LNCAP (cell line): ENCODE data around the gene R3HDML.

Source experiments
- TF ChIP-seq, protein P1 (sequence below): fragments of 450-650 bp; IDR thresholded peaks from 2 replicates; pipeline ENCODE4 v1.5.1; 2017; ENCODE audit warnings: mild to moderate bottlenecking

The R3HDML gene

DNA sequence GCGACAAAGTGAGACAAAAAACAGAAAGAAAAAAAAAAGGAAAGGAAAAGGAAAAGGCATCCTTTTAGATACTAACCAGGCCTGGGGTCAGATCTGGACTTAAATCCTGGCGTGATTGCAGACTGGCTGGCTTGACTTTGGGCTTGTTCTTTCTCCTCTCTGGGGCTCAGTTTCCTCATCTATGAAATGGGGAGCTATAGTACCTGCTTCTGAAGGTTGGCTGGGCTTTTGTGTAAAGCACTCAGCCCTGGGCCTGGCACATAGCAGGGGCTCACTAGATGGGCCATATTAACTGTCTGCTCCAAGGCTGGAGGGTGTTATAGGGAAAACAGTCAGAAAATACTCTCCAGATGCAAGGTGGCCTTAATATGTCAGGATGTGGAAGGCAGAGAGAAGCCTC lies 1.2 kb upstream of the R3HDML start:
- TF ChIP-seq, protein P1, sequence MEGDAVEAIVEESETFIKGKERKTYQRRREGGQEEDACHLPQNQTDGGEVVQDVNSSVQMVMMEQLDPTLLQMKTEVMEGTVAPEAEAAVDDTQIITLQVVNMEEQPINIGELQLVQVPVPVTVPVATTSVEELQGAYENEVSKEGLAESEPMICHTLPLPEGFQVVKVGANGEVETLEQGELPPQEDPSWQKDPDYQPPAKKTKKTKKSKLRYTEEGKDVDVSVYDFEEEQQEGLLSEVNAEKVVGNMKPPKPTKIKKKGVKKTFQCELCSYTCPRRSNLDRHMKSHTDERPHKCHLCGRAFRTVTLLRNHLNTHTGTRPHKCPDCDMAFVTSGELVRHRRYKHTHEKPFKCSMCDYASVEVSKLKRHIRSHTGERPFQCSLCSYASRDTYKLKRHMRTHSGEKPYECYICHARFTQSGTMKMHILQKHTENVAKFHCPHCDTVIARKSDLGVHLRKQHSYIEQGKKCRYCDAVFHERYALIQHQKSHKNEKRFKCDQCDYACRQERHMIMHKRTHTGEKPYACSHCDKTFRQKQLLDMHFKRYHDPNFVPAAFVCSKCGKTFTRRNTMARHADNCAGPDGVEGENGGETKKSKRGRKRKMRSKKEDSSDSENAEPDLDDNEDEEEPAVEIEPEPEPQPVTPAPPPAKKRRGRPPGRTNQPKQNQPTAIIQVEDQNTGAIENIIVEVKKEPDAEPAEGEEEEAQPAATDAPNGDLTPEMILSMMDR, result no peak

- TF ChIP-seq, protein P1, result no peak
Observed at GRCh38 chr20:44336086-44336485, 757 bp upstream of the R3HDML start.

DNA sequence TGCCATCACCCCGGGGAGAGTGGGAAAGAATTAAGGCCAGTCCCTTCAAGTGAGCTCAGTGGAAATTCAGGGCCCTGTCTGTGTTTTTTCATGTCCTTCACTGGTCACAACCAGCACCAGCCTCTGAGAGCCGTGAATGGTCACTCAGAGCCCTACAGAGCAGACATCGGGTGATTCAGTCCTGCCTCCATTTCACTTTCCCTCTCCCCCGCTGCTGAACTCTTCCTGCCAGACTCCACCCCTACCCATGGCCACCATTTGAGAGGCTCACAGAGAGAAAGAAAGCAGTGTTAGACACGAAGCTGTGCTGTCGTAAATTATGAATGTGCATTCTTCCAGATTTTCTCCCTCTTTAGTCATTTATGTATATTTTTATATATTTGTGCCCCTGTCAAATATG lies 5.4 kb downstream of the R3HDML start:
- TF ChIP-seq, protein P1, result no peak

- TF ChIP-seq, protein P1, result no peak
Observed at GRCh38 chr20:44343162-44343675, 6.4 kb downstream of the R3HDML start.

GRCh38 chr20:44344723-44345122 lies 7.9 kb downstream of the R3HDML start:
- TF ChIP-seq, protein P1, result no peak

DNA sequence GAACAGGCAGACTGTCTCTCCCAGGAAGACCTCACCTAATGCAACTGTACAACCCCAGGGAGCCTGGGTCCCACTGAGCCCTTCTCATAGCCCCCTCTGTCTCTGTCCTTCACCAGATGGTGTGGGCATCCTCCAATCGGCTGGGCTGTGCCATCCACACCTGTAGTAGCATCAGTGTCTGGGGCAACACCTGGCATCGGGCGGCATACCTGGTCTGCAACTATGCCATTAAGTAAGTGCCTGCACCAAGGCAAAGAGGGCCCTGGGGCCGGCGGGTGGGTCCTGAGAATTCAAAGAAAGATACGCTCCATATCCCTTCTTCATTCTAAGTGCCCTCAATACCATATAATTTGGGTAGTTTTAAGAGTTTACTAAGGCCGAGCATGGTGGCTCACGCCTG lies 8.3 kb downstream of the R3HDML start:
- TF ChIP-seq, protein P1, result no peak

DNA sequence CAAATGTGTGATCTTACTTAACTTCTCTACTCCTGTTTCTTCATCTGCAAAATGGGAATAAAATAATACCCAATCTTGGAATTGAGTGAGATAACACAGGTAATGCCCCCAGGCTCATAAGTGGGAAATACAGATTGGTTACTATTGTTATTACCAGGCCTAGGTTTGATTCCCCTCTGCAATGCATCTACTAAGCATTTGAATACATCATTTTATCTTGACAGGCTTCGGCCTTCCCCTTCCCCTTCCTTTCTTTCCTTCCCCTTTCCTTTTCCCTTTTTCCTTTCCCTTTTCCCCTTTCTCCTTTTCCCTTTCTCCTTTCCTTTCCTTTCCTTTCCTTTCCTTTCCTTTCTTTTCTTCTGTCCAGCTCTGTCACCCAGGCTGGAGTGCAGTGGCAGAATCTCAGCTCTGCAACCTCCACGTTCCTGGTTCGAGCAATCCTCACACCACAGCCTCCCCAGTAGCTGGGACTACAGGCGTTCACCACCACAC lies 11.4 kb downstream of the R3HDML start:
- TF ChIP-seq, protein P1, result no peak

DNA sequence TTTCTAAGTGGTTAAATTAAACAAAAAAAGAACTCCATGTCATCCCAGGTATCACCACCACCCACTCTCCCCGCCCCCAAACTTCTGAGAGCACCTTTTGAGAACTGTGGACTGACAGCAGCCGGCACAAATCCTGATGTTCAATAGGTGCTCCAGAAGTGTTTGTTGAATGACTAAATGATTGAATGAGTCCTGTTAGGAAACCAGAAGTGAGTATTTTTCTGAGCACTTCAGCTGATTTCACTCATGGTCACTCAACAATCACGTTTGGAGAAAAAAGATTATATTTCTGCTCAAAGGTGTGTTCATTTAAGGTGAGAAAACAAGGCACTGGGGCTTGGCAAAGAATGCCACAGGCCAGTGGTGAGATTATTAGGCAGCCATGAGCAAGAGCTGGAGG lies 12.5 kb downstream of the R3HDML start:
- TF ChIP-seq, protein P1, result no peak
